HG02678 (cell line): ENCODE data around the gene ST6GALNAC3.

ENCODE experiments used
- ATAC-seq: cut with Tn5 transposase; IDR thresholded peaks from one replicate; pipeline ENCODE4 v1.9.1; 2021; ENCODE audit warnings: mild to moderate bottlenecking, moderate library complexity; ENCODE audit not compliant: unreplicated experiment

The ST6GALNAC3 gene

DNA sequence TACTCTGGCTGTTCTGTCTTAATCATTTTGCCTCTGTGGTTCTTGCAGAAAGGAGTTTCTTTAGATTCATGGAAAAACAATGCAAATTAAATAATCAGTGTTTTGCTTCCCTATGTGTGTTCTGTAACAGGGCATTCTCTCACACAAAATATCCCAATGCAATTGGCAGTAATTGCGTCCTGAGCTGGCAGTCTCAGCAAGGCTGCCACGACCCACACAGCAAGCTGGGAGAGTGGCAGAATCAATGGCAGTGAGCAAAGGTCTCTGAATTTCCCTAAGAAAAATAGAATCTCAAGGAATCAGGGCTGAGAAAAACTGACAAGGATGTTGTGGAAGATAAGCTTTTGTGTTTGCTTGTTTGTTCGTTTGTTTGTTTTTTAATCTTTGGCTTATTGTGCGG, 594.6 kb downstream of the ST6GALNAC3 start:
- ATAC-seq = no peak

DNA sequence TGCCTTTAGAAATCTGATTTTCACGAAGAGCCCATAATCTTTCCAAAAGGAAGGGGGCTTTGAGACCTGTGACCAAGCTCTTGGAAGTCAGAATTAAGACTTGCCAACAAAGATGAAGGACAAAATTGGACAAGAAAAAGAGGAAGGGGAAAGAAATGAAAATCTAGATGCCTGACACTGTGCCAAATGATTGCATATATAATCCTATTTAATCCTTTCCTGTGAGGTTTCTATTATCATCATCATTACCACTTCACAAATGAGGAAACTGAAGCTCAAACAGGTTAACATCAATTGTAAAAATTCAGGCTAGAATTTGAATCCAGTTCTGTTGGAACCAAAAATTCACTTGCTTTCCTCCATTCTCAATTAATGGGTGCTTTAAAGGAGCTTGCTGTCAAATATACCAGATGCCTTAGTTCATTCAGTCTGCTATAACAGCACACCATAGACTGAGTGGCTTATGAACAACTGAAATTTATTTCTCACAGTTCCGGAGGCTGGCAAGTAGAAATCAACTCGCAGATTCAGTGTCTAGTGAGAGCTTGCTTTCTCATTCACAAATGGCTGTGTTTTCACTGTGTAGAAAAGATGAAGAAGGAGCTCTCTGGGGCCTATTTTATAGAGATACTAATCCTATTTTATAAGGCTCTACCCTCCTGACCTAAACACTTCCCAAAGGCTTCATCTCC, 595.2 kb downstream of the ST6GALNAC3 start:
- no peak for ATAC-seq

DNA sequence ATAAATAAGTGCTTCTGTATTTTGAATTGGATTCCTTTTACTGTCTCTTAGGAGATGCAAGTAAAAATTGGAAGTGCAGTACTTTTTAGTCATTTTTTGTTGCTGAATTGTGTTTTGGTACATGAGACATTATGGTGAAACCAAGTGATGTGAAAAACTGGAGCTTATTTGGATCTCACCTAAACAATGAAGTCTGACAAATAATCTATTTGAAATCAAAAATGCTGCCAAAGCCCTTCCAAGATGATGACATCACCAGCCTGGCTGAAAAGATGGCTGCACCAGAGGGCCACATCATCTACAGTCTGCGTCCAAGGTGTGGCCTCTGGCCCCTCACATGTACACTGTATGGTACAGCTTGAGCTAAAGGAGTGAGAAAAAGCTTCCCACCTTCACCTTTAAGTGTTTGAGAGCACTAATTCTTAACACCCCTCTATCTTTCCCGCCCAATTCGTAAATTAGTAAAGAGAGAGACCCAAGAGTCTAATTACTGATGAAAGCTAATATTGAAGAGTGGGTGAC, 600.2 kb downstream of the ST6GALNAC3 start:
- ATAC-seq = no peak

DNA sequence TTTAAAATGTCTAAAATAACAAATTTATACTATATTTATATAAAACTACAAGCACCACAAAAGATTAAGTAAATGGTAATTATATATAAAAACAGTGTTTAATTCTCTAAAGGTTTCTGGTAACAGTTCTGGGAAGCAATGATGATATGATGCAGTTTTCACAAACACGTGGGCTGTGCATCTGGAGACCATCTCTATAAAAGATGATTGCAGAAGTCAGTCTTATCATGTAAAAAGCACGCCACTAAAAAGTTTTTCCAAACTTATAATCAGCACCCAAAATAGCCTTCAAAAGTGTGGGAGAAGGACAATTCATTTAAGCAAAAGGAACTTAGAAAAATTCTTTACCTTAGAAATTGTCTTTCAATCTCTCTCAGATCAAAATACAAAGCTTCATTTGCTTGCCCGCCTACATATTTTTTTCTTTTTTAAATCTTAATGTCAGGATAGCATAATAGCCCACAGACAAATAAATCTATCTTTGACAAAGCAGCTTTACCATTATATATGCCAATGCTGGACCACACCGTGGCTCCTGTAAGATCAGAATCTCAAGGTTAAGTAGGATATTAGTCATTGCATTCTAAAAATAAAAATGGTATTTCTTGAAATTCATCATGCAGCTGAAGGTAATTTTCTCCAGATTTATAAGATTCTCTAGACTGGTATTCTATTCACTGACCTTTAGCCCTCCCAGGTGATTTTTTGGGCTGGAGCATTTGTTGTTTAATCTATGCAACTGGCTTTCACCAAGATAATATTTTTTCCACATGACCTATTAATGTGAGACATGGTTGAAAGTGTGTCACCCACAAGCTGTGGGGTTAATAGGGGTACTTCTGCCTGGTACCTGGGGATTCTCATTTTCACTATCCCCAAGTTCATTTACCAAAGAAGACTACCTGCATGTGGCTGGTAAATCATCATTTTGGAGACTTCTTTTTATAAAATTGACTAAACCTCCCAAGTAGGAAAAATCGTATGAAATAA, 603.2 kb downstream of the ST6GALNAC3 start:
- ATAC-seq = peak; percentile 55

DNA sequence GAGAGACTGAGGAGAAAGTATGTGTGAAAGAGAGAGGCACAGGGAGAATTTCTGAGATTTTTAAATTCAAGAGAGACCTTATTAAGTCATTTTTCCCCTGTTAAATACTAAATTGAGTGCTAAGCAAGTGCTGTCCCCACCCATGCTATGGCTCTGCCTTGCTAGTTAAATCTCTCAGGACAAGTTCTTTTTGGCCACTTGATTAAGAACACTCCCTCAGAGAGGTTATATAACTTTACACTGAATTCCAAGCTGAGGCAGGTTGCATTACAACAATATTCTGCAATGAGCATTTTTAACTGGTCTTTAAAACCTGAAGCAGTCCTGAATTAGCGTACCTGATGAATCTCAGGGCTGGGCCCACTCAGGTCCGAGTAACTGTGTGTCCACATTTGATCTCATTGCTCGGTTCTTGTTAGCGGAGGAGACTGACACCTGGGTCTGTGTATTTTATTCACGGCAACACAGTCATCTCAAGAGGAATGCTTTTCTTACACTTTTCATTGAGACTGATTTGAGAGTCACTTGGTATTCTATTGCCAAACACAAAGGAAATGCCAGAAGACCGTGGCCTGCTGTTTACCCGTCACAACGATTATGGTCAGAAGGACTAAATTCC, 605.1 kb downstream of the ST6GALNAC3 start:
- no peak for ATAC-seq

DNA sequence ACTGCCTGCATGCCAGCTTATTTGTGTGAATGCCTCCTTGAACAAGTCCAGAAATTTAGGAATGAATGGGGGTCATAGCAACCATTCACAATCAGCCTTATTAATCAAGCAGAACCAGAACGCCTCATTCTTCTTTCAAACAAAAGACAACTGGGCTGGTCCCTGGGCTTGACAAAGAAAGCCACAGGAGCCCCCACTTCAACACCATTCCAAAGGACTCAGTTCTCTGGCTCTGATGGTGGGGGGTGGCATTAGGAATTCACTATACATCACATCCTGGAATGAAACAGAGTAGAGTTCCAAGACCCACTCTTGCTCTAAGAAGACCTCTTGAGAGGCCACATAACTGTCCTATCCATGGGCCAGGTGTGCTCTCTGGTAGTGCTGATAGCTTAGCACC, 606.1 kb downstream of the ST6GALNAC3 start:
- no peak for ATAC-seq

DNA sequence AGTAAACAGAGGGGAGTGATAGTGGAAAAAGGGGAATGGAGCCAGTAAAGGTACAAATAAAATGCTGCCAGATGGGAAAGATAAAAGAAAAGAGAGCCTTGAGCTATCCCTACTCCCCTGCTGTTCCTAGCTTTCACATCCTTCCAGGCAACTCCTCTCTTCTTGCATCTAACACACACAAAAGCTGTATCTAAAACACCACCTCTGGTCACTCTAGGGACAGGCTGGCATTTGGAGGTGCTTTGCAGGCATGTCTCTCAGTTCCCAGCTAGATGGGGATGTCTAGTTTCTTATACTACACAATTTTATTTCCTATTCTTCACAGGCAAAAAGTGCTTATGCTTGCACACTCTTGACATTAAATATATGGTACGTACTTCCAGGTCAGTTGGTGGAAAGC, 607.6 kb downstream of the ST6GALNAC3 start:
- ATAC-seq = no peak
